Uterus (tissue), 2 donors: ENCODE measurements around the gene KCNQ1.

Experiments used
- POLR2A ChIP-seq, 2 donors: fragments of 450-650 bp; IDR thresholded peaks; one replicate each; pipeline ENCODE4 v1.6.1; 2016; ENCODE audit warnings: antibody characterized with exemption in 2 of 2, mild to moderate bottlenecking in 1 of 2, moderate library complexity in 1 of 2
- TF ChIP-seq, protein P1 (sequence below), 4 experiments: fragments of 200-600 bp in 2 of 4; fragments of 450-650 bp in 2 of 4; sonication (generic) in 2 of 4; IDR thresholded peaks; one replicate each; pipeline ENCODE4 v1.5.1; 2016 to 2019; ENCODE audit warnings: antibody characterized with exemption in 4 of 4, mild to moderate bottlenecking in 2 of 4, moderate library complexity in 1 of 4

- TF ChIP-seq, protein P1, sequence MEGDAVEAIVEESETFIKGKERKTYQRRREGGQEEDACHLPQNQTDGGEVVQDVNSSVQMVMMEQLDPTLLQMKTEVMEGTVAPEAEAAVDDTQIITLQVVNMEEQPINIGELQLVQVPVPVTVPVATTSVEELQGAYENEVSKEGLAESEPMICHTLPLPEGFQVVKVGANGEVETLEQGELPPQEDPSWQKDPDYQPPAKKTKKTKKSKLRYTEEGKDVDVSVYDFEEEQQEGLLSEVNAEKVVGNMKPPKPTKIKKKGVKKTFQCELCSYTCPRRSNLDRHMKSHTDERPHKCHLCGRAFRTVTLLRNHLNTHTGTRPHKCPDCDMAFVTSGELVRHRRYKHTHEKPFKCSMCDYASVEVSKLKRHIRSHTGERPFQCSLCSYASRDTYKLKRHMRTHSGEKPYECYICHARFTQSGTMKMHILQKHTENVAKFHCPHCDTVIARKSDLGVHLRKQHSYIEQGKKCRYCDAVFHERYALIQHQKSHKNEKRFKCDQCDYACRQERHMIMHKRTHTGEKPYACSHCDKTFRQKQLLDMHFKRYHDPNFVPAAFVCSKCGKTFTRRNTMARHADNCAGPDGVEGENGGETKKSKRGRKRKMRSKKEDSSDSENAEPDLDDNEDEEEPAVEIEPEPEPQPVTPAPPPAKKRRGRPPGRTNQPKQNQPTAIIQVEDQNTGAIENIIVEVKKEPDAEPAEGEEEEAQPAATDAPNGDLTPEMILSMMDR (IDR thresholded peaks at IDR 0.05), result no peak
- TF ChIP-seq POLR2A (IDR thresholded peaks at IDR 0.05), result no peak
Measured at GRCh38 chr11:2821891-2822290, 377.1 kb downstream of the KCNQ1 start.
